Ishikawa (cell line): Measurements from ENCODE around the gene ENPP3.

Experiments used
- CEBPB ChIP-seq: IDR thresholded peaks from 2 replicates; pipeline ENCODE4 v1.6.1; 2012
- FOXM1 ChIP-seq: IDR thresholded peaks from 2 replicates; pipeline ENCODE4 v1.6.1; 2012; ENCODE audit warnings: low read depth, borderline replicate concordance
- RAD21 ChIP-seq: IDR thresholded peaks from 2 replicates; pipeline ENCODE4 v1.6.1; 2012; ENCODE audit warnings: low read depth
- REST ChIP-seq: IDR thresholded peaks from 2 replicates; pipeline ENCODE4 v1.6.1; 2012; ENCODE audit warnings: low read depth, mild to moderate bottlenecking

GRCh38 chr6:131784561-131784960, 147.5 kb downstream of the ENPP3 start:
- TF ChIP-seq REST (no peak), CEBPB (no peak), RAD21 (no peak), FOXM1 (no peak)
